HG03432 (cell line): ENCODE results near the gene TRIM4.
"Not testable (repeated sequence)": the region's sequence is repeated elsewhere in the genome, so short reads cannot be mapped to it uniquely, and the experiment has no call there.

Experiments
- ATAC-seq: cut with Tn5 transposase; IDR thresholded peaks from one replicate; pipeline ENCODE4 v1.9.1; 2021; ENCODE audit warnings: mild to moderate bottlenecking, moderate library complexity; ENCODE audit not compliant: unreplicated experiment

TRIM4 gene, protein sequence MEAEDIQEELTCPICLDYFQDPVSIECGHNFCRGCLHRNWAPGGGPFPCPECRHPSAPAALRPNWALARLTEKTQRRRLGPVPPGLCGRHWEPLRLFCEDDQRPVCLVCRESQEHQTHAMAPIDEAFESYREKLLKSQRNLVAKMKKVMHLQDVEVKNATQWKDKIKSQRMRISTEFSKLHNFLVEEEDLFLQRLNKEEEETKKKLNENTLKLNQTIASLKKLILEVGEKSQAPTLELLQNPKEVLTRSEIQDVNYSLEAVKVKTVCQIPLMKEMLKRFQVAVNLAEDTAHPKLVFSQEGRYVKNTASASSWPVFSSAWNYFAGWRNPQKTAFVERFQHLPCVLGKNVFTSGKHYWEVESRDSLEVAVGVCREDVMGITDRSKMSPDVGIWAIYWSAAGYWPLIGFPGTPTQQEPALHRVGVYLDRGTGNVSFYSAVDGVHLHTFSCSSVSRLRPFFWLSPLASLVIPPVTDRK

DNA sequence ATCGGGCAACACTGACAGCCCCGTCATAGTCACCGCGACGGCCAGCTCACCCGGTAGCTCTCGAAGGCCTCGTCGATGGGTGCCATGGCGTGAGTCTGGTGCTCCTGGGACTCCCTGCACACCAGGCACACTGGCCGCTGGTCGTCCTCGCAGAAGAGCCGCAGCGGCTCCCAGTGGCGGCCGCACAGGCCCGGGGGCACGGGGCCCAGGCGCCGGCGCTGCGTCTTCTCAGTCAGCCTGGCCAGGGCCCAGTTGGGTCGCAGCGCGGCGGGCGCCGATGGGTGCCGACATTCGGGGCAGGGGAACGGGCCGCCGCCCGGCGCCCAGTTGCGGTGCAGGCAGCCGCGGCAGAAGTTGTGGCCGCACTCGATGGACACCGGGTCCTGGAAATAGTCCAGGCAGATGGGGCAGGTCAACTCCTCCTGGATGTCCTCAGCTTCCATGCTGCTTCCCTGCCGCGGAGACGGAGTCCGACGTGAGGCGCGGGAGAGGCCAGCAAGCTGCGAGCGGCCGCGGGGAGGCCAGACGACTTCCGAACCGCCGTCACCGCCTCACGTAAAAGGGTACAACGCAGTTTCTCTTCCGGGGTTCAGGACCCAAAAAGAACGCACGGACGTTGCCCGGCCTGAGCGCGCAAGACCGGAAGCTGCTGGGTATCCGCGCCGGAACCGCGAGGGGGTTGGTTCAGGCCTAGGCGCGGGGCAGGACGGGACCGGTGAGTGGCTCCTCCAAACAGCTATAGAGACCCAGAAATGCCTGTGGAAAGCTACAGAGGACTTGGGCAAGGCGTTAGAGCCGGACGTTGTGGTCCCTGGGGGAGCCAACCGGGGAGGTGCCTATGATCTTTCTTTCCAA lies at the start of gene TRIM4:
Gene TRIM4, minus strand, starts transcription at position 572 of the 855 bp plus-strand sequence. Its CDS starts 129 bp downstream, at position 443.
- ATAC-seq, result peak; percentile 97

GRCh38 chr7:99958564-99959227 lies 39.4 kb upstream of the TRIM4 start:
- ATAC-seq, result no peak

GRCh38 chr7:99955247-99955646 lies 35.9 kb upstream of the TRIM4 start:
- no peak for ATAC-seq

DNA sequence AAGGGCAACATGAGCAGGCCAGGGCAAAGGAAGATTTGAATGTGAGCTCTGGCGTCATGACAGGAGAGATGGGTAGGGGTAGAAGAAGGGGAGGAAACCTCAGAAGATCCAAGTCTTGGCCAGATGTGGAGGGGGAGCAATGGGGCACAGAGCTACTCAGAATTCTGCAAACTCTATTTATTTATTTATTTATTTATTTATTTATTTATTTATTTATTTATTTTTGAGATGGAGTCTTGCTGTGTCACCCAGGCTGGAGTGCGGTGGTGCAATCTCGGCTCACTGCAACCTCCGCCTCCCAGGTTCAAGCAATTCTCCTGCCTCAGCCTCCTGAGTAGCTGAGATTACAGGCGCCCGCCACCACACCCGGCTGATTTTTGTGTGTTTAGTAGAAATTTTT lies 35.3 kb upstream of the TRIM4 start:
- not testable (repeated sequence) for ATAC-seq

- ATAC-seq, result no peak
Observed at GRCh38 chr7:99953649-99954048, 34.3 kb upstream of the TRIM4 start.

- not testable (repeated sequence) for ATAC-seq
Observed at GRCh38 chr7:99952649-99953048, 33.3 kb upstream of the TRIM4 start.

GRCh38 chr7:99950819-99951218 lies 31.5 kb upstream of the TRIM4 start:
- not testable (repeated sequence) for ATAC-seq

DNA sequence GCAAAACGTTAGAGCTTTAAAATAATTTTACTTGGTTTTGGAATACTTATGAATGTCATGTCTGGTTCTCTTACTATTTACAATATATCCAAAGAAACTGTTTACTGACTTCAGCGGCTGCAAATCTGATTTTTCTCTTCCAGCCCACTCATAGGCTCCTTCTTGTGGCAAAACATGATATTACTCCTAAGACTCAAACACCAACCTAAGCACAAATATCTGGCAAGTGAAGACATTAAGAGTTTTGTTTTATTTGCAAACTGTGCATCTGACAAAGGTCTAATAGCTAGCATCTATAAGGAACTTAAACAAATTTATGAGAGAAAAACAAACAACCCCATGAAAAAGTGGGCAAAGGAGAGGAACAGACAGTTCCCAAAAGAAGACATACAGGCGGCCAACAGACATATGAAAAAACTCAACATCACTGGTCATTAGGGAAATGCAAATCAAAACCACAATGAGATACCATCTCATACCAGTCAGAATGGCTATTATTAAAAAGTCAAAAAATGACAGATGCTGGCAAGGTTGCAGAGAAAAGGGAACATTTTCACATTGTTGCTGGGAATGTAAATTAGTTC lies 30.4 kb upstream of the TRIM4 start:
- ATAC-seq, result no peak

DNA sequence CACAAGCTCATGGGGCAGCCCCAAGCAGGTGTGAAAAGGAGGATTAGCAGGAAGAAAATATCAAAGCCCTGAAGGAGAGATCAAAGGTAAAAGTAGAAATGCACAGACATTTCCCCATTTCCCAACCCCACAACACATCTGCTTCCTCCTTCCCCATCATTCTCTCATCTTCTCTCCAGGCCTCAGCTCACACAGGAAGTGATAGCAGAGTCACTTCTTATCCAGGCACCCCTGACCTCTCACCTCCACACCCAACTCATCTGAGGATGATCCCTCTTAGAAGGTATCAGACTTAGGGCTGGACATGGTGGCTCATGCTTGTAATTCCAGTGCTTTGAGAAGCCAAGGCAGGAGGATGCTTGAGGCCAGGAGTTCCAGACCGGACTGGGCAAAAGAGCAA lies 28.3 kb upstream of the TRIM4 start:
- ATAC-seq, result no peak

GRCh38 chr7:99944497-99945070 lies 25.3 kb upstream of the TRIM4 start:
- no peak for ATAC-seq

GRCh38 chr7:99943641-99944496 lies 24.5 kb upstream of the TRIM4 start:
- ATAC-seq, result no peak

DNA sequence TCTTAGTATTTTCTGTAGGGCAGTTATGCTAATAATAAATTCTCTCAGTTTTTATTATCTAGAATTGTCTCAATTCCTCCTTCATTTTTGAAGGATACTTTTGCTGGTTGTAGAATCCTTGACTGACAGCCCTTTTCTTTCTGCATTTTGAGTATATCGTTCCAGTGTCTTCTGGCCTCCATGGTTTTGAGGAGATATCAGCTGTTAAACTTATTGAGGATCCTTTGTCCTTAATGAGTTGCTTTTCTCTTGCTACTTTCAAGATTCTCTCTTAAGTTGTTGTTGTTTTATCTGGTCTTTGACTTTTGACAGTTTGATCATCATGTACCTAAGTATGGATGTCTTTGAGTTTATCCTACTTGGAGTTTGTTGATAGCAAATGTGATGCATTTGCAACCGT lies 19.0 kb upstream of the TRIM4 start:
- no peak for ATAC-seq

DNA sequence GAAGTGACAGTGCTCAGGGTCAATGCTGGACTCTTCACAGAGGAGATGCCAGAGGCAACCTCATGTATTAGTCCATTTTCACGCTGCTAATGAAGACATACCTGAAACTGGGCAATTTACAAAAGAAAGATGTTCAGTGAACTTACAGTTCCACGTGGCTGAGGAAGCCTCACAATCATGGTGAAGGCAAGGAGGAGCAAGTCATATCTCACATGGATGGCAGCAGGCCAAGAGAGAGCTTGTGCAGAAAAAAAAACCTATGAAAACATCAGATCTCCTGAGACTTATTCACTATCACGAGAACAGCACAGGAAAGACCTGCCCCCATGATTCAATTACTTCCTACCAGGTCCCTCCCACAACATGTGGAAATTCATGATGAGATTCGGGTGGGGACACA lies 15.7 kb upstream of the TRIM4 start:
- not testable (repeated sequence) for ATAC-seq

GRCh38 chr7:99930376-99930775 lies 11.0 kb upstream of the TRIM4 start:
- ATAC-seq, result no peak

DNA sequence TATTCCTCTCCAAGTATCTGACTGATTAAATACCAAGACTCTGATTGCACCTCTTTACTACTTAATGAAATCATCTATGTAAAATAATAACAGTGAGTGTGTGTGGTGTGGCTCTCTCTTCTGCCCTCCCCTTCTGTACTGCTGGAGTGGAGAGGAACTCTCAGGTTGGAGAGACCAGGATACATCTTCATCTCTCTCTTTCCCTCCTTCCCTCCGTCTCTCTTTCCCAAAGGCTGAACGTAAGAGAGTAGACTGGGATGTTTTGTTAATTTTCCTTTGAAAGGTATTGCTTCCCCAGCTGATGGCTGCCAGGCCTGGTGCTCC lies 10.4 kb upstream of the TRIM4 start:
- no peak for ATAC-seq

GRCh38 chr7:99928994-99929729 lies 9.8 kb upstream of the TRIM4 start, which contains the start of gene GJC3:
Gene GJC3 (minus strand): TSS chr7:99929620. CDS start chr7:99929620, 0 bp downstream.
- ATAC-seq, result no peak

GRCh38 chr7:99928188-99928587 lies 8.9 kb upstream of the TRIM4 start:
- no peak for ATAC-seq

GRCh38 chr7:99927536-99927935 lies 8.2 kb upstream of the TRIM4 start:
- ATAC-seq, result no peak

- ATAC-seq, result no peak
Observed at GRCh38 chr7:99926321-99926720, 7.0 kb upstream of the TRIM4 start.
